NCI-H748 (cell line): ENCODE data around the gene C21orf91.
A peak's percentile ranks its signal among the peaks of the same experiment; 100 is the strongest.

Experiments used
- DNase-seq: peaks from one replicate; lab custom pipeline; 2025; ENCODE audit not compliant: unreplicated experiment; lab: John Stamatoyannopoulos, UW

Gene C21orf91

GRCh38 chr21:17819114-17819876 lies at the start of gene C21orf91:
Gene C21orf91 (minus strand): TSS chr21:17819356. CDS start chr21:17818318, 1,038 bp downstream.
- peak; percentile 88 for DNase-seq

- DNase-seq = no peak
Observed at GRCh38 chr21:17866590-17866989, 47.4 kb upstream of the C21orf91 start.

- no peak for DNase-seq
Observed at GRCh38 chr21:17859661-17860060, 40.5 kb upstream of the C21orf91 start.

GRCh38 chr21:17858747-17859146 lies 39.6 kb upstream of the C21orf91 start:
- DNase-seq = no peak

- DNase-seq = no peak
Observed at GRCh38 chr21:17854745-17855144, 35.6 kb upstream of the C21orf91 start.

GRCh38 chr21:17853393-17854275 lies 34.5 kb upstream of the C21orf91 start:
- DNase-seq = no peak

GRCh38 chr21:17848228-17848627 lies 29.1 kb upstream of the C21orf91 start:
- DNase-seq = no peak

GRCh38 chr21:17841103-17841502 lies 21.9 kb upstream of the C21orf91 start:
- DNase-seq = no peak

- DNase-seq = no peak
Observed at GRCh38 chr21:17834639-17835354, 15.6 kb upstream of the C21orf91 start.

- no peak for DNase-seq
Observed at GRCh38 chr21:17829472-17829871, 10.3 kb upstream of the C21orf91 start.

- DNase-seq = no peak
Observed at GRCh38 chr21:17828223-17828622, 9.1 kb upstream of the C21orf91 start.

- no peak for DNase-seq
Observed at GRCh38 chr21:17823846-17824245, 4.7 kb upstream of the C21orf91 start.

GRCh38 chr21:17821121-17821520 lies 2.0 kb upstream of the C21orf91 start:
- DNase-seq = no peak

GRCh38 chr21:17819877-17820229 lies 697 bp upstream of the C21orf91 start:
- peak; percentile 63 for DNase-seq

- DNase-seq = peak; percentile 67
Observed at GRCh38 chr21:17818186-17819113, 706 bp downstream of the C21orf91 start.

- no peak for DNase-seq
Observed at GRCh38 chr21:17813353-17813752, 5.8 kb downstream of the C21orf91 start.

- DNase-seq = no peak
Observed at GRCh38 chr21:17805966-17806365, 13.2 kb downstream of the C21orf91 start.

GRCh38 chr21:17803536-17803935 lies 15.6 kb downstream of the C21orf91 start:
- no peak for DNase-seq

- DNase-seq = no peak
Observed at GRCh38 chr21:17802572-17802971, 16.6 kb downstream of the C21orf91 start.

GRCh38 chr21:17799414-17800164 lies 19.6 kb downstream of the C21orf91 start:
- DNase-seq = no peak
